Activated T-cell treated with anti-CD3 and anti-CD28 coated beads, Interleukin-2, amount 50 U/mL, for 1 hour (primary cell): ENCODE measurements around the gene ZNF837.
A peak's percentile ranks its signal among the peaks of the same experiment; 100 is the strongest.
"Not testable (repeated sequence)": the region's sequence is repeated elsewhere in the genome, so short reads cannot be mapped to it uniquely, and the experiment has no call there.

Experiments
- DNase-seq: peaks from one replicate; pipeline ENCODE4 v3.0.0-alpha.2; 2020

The ZNF837 gene

GRCh38 chr19:58349590-58349989 lies 31.2 kb downstream of the ZNF837 start:
- no peak for DNase-seq

DNA sequence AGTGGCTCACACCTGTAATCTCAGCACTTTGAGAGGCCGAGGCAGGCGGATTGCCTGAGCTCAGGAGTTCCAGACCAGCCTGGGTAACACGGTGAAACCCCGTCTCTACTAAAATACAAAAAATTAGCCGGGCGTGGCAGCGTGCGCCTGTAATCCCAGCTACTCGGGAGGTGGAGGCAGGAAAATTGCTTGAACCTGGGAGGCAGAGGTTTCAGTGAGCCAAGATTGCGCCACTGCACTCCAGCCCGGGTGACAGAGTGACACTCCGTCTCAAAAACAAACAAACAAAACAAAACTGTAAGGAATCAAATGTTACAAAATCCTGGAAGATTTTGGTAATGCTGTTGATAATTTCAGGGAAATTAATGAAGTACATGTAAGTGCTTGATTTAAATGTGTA lies 32.8 kb downstream of the ZNF837 start:
- not testable (repeated sequence) for DNase-seq

- peak; percentile 73 for DNase-seq
Measured at GRCh38 chr19:58346961-58347929, 33.6 kb downstream of the ZNF837 start.

GRCh38 chr19:58345558-58345957 lies 35.3 kb downstream of the ZNF837 start:
- DNase-seq, result no peak

DNA sequence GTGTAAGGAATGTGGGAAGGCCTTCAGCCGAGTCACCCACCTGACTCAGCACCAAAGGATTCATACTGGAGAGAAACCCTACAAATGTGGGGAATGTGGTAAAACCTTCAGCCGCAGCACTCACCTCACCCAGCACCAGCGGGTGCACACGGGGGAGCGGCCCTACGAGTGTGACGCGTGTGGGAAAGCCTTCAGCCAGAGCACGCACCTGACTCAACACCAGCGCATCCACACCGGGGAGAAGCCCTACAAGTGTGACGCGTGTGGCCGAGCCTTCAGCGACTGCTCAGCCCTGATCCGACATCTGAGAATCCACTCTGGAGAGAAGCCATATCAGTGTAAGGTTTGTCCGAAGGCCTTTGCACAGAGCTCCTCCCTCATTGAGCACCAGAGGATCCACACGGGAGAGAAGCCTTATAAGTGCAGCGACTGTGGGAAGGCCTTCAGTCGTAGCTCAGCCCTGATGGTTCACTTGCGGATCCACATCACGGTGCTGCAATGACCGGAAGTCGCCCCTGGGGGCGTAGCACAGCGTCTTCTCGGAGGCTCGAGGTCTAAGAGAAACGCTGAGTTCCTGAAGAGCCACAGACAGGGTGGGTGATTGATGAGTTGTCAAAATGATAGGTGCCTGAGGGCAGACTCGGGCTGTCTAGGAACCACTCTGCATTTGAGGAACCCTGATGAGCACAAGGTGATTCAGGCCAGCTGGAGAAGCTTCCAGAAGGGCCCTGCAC lies 41.8 kb downstream of the ZNF837 start:
- DNase-seq, result no peak

GRCh38 chr19:58338336-58338735 lies 42.5 kb downstream of the ZNF837 start:
- no peak for DNase-seq

DNA sequence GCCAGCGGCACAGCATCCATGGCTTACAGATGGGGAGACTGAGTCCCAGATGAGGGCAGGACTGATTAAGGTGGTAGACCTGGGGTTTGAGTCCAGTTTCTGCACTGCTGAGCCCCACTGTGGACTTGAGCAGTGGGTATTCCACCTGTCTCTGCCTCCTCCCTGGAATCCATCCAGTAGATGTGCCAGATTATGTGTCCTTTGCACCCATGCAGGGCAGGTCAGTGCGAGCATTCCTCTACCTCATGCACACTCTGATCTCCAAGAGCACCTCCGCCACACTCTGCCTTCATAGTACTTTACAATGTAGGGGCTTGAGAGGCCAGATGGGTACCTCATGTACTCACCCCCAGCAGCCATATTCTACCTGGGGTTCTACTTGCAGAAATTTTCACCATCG lies 44.0 kb downstream of the ZNF837 start:
- no peak for DNase-seq

DNA sequence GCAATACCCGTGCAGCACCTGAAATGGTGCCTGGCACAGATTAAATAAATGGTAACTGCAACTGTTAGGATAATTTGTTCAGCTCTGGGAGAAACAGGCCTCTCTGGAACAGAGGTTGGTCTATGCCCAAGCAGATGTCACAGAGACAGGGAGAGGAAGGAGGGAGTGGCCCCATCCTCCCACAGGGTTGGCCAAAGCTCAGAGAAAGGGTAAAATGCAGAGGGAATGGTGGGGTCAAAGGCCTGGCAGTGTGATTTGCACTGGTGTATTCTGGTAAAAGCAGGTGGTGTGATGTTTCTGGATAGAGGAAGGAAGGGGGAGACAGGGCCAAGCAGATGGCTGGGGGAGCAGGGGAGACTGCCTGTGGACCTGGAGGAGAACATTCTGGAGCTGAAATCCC lies 44.6 kb downstream of the ZNF837 start:
- DNase-seq, result no peak

- DNase-seq, result no peak
Measured at GRCh38 chr19:58335630-58336029, 45.2 kb downstream of the ZNF837 start.

- no peak for DNase-seq
Measured at GRCh38 chr19:58334691-58335249, 46.1 kb downstream of the ZNF837 start.

GRCh38 chr19:58332697-58333096 lies 48.1 kb downstream of the ZNF837 start:
- DNase-seq, result no peak

GRCh38 chr19:58330458-58330857 lies 50.4 kb downstream of the ZNF837 start:
- DNase-seq, result no peak

DNA sequence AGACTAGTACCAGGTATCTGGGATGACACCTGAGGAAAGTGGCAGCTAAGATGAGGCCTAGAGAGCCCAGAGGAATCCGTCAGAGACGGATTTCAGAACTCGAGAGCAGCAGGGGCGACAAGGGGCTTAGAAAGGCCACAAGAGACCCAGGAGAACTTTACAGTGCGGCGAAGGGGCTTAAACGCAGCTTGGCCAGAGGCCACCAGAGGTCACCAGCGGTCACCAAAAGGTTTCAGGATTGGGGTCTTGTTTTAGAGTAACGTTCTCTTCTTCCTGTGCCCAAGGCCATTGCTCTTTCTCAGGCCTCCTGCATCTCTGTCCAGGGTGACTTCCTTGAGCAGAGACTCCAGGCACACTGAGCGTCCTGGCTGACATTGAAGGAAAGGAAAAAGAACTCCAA lies 51.8 kb downstream of the ZNF837 start:
- DNase-seq, result peak; percentile 36

- peak; percentile 86 for DNase-seq
Measured at GRCh38 chr19:58326914-58327726, 53.7 kb downstream of the ZNF837 start, which contains the start of gene ZSCAN22. ZSCAN22 (plus strand) TSS chr19:58326994; CDS start chr19:58334803, 7,809 bp downstream.

DNA sequence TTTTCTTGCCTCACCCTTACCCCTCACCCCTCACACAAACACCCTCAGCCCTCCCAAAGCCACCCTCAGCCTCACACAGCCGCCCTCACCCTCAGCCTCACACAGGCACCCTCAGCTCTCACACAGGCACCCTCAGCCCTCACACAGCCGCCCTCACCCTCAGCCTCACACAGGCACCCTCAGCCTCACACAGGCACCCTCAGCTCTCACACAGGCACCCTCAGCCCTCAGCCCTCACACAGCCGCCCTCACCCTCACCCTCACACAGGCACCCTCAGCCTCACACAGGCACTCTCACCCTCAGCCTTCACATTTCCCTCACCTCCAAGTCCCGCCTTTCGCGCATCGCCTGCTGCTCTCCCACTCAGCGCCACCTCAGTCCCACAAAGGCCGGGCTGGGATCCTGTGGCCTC lies 54.3 kb downstream of the ZNF837 start:
- no peak for DNase-seq

DNA sequence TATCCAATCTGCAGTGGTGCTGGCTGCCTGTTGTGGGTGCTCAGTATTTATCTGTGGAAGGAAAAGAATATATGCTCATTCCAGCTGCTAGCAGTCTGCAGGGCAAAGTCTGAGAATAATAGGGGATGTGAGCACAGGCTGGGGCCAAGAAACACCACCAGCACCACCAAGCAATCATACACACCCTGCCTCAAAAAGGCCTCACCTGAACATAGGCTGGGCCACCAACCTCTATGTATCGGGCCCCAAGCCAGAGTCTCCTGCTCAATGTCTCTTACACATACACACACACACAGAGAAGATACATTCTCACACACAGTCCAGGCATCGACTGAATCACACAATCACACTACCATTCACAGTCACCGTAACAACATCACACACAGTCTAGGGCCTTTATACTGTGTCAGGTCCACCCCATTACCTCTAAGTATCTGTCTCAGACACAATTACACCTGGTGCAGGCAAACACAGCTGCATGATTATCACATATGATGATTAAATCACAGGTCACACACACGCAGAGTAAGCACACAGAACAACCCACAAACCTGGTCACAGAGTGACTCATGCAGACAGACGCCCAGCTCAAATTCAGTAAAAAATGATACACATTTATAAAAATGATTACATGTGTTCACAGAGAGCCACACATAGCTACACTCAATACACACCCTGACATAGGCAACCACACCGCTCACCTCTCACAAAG lies 55.4 kb downstream of the ZNF837 start:
- DNase-seq, result no peak

DNA sequence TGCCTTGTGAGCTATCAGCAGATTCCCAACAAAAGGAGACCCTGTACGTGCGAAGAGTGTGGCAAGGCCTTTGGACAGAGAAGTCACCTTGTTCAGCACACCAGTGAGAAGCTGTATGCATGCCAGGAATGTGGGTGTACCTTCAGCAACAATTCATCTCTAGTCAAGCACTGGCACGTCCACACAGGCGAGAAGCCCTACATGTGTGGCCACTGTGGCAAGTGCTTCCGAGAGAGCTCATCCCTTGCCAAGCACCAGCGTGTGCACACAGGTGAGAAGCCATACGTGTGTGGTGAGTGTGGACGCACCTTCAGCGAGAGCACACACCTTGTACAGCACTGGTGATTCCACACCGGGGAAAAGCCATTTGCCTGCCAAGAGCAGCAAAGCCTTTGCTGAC lies 61.6 kb downstream of the ZNF837 start:
- DNase-seq, result no peak

DNA sequence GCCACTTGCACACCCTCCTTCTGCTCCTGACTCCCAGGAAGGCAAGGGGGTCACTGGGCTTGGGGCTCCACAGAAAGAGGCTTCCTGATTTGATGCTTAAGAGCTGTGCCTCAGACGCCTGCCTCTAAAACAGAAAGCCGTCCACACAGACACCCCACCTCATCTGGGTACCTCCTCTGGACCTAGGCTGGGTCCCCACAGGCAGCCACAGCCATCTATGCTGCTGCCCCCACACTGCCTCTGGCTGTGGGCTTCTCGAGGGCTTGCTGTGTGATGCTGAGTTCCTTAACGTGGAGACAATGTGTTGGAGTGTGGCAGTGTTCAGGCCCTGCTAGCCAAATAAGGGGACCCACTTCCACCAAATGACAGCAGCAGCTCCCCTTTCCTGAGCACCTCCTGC lies 62.5 kb downstream of the ZNF837 start:
- DNase-seq, result no peak
